NAMALWA (cell line): ENCODE results near the gene PRMT9.

ENCODE experiments used
- DNase-seq: peaks from one replicate; pipeline ENCODE4 v3.0.0-alpha.2; 2015; ENCODE audit warnings: low spot score

PRMT9 gene

GRCh38 chr4:147678796-147679549 is 5.0 kb downstream of the PRMT9 start:
- DNase-seq = peak; percentile 21

DNA sequence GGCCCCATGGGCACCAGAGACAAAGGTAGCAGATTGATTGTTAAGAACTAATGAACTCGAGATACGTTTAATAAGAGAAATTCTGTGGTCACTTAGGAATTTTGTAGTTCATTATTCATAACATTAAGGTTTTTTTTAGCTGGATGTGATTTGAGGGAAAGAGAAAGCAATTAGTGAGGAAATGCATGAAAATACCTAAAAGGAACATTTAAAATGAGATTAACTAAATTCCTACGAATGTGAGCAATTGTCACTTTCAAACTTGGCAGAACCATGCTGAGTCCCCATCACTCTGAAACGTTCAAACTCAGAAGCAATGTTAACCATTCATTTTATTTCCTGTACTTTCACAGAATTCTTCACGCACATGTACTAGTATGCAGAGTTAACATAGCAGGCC is 5.9 kb downstream of the PRMT9 start:
- DNase-seq = no peak

DNA sequence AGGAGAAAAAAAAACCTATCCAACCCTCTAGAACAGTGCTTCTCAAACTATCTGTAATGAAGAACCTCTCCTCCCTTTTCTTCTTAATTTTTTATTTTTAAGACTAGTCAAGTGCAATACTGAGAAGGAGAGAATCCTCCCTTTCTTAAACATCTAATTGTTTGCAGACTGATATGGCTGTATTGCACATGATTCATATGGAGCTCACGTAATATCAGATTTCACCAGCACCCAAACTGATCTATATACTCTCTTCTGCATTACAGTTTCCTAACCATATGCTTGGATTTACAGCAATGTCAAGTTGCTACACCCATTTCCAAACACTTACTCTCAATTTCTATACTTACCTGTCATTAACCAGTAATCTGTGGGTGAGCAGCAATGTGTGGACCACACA is 9.5 kb downstream of the PRMT9 start:
- DNase-seq = no peak

DNA sequence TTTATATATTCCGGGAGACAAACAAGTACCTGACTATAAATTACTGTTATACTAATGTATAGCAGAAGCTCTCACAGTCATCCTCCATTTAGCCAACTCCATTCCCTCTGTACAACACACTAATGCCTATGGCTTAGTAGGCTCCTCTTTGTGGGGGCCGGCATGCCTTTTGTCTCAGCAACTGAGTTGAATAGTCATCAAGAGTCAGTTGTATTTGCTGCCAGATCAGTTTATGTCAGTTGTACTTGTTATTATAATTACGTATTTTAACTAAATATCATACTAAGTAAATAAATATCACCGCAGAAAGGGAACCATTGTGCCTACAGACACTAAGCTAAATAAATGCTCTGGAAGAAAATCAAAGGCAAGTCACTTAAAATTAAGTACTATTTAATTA is 9.9 kb downstream of the PRMT9 start:
- DNase-seq = no peak

- no peak for DNase-seq
Observed at GRCh38 chr4:147658501-147658900, 25.5 kb downstream of the PRMT9 start.

GRCh38 chr4:147655639-147656038 is 28.3 kb downstream of the PRMT9 start:
- no peak for DNase-seq

DNA sequence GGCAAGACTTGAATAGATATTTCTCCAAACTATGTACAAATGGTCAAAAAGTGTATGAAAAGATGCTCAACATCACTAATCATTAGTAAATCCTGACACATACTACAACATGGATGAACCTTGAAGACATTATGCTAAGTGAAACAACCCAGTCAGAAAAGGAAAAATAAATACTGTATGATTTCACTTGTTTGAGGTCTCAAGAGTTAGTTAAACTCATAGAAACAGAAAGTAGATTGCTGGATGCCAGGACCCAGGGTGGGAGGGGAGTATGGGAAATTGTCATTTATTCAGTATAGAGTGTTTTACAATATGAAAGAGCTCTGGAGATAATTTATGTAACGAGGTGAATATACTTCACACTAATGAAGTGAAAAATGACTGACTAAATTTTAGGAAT is 32.4 kb downstream of the PRMT9 start:
- no peak for DNase-seq

DNA sequence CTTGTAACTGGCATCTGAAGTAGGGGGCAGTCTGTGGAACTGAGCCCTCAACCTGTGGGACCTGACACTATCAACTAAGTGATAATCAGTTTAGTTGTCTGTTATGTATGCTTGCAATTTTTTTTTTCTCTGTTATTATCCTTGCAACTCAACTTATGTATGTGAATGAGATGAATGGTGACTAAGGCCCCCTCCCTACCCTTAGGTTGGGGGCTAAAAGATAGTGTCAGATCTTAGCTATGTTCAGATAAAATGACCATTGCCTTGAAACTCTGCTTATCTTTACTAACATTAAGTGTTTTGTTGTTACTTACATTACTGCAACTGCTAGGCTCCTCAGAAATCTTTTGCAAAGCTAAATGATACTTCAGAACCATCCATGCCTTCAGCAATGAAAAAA is 35.3 kb downstream of the PRMT9 start:
- DNase-seq = no peak

GRCh38 chr4:147645099-147645498 is 38.9 kb downstream of the PRMT9 start:
- no peak for DNase-seq

- no peak for DNase-seq
Observed at GRCh38 chr4:147644471-147644870, 39.5 kb downstream of the PRMT9 start.

DNA sequence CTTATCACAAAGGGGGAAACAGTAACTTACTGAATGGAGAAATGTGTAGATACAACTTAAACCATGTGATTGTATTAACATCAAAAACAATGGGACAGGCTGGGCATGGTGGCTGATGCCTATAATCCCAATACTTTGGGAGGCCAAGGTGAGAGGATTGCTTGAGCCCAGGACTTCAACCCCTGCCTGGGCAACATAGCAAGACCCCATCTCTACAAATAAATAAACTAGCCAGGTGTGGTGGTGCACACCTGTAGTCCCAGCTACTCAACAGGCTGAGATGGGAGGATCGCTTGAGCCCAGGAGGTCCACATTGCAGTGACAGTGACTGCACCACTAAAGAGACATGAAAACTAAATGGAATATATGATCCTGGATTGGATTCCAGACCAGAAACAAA is 40.3 kb downstream of the PRMT9 start:
- DNase-seq = no peak

DNA sequence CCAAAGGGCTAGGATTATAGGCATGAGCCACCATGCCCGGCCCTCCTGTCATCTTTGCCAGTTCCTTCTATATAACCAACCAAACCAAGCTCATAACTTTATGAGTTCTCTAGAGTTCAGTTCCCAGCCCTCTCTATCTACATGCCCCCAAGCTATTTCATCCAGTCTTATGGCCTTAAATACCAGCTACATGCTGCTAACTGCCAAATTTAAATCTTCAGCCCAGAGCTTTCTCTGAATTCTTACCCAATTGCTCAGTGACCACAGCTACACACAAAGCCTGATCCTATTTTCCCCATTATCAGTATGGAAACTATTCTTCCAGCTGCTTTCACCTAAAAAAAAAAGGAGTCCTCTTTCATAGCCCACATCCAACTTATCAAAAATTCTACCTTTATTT is 43.6 kb downstream of the PRMT9 start:
- DNase-seq = no peak

DNA sequence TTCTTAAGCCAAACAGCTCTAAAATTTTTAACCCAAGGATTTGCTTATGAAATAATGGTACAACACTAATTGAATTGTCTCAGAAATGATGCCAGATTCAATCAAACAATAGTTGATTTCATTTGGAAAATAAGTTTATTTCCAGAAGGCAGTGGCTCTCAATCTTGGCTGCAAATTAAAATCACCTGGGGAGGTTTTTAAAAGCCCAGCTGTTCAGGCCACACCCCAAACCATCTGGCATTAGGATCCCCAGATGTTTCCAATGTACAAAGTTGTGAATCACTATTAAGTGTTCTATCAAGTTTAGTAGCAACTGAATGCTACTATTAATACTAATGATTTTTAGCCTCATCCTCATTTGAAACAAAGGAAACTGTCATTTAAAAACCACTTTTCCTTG is 44.6 kb downstream of the PRMT9 start:
- DNase-seq = no peak

DNA sequence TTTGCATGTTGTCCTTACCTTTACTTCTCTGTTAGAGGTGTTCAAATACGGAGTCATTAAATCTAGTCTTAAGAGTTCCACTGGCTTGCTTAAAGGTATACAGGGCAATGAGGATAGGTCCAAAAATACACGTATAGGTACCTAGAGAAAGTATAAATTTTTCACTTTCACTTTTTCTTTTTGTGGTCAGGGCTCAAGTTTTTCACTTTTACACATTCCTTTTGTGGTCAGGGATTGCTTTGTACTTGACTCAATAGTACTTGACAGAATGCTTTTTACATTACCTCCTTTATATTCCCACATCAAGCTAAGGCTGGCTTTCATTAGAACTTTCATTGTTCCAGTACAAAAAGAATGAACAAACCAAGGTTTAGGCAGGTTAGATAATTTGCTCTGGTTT is 45.0 kb downstream of the PRMT9 start:
- DNase-seq = no peak

DNA sequence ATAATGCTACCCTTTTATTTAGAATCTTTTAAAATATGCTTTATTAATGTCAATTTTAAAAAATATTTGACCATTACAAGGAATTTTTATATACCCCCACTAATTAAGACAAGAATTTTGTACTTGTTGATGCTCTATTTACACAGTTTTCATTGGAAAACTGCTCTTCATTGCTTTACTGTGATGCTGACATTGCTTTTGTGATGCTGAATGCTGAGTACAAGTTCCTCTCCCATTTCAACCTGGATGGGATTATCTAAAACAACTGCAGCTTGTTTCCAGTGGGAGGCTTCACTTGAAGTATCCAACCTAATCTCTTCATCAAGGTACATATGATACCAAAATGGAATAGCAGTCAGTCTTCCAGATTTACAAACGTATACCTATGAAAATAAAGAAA is 45.6 kb downstream of the PRMT9 start:
- no peak for DNase-seq

GRCh38 chr4:147635348-147635747 is 48.6 kb downstream of the PRMT9 start:
- DNase-seq = no peak

- no peak for DNase-seq
Observed at GRCh38 chr4:147633643-147634042, 50.3 kb downstream of the PRMT9 start.

GRCh38 chr4:147633113-147633512 is 50.9 kb downstream of the PRMT9 start:
- DNase-seq = no peak

GRCh38 chr4:147629783-147630730 is 53.9 kb downstream of the PRMT9 start:
- no peak for DNase-seq

DNA sequence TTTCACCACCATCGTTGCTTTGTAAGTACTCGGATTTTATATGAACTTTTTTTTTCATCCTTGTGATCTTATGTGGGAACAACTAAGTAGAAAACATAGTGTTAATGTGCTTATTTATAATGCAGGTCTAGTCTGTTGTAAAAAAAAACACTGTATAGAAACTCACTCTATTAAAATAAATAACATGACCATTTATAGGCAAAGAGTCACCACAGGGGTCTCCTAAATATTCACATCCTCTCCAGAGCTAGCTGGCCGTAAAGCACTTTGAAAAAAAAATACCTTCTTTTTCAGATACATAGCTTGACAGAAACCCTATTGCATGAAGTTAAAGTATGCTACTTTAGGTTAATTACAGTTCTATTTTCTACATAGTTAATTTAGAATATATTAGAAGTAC is 55.5 kb downstream of the PRMT9 start:
- DNase-seq = no peak

DNA sequence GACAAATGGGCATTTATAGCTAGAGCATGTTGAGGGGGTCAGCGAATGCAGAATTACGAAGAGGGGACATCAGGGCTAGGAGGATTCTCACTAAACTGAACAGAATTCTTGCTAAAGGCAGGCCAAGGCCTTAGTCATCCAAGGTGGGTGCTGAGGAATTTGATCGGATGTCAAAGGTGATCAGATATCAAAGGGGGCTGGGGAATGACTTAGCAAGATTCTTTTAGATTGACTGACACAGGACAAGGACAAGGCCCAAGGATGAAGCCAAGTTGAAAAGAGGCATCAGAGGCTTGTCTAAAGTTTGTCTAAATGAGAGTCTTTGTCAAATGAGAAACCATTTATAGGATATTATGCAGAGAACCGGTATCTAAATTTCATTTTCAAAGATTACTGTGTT is 57.1 kb downstream of the PRMT9 start:
- DNase-seq = no peak

- DNase-seq = no peak
Observed at GRCh38 chr4:147625733-147626132, 58.2 kb downstream of the PRMT9 start.

DNA sequence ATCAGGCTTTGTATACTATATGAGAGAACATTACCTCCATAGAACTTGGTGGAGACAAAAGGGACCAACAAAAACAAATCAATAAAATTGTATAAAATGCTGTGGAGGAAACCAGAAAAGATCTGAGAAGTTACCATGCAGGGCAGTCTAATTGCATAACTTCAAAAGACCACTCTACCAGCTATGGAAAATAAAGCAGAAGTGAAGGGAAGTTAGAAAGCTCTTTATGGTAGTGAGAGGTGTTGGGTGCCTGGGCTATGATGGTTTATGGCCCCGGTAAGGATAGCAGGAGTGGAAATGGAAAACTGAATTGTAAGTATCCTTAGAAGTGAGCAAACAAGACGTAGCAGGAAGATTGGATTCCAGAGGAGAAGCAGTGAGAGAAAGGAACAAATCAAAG is 63.6 kb downstream of the PRMT9 start:
- no peak for DNase-seq
